Hepatocyte (in vitro differentiated cells): Measurements from ENCODE around the gene TTLL5.

Experiments
- CTCF ChIP-seq: fragments of 200-600 bp; sonication (generic); IDR thresholded peaks from 2 replicates; pipeline ENCODE4 v1.5.1; 2016; ENCODE audit warnings: antibody characterized with exemption, mild to moderate bottlenecking; ENCODE audit not compliant: poor library complexity
- EZH2 ChIP-seq: fragments of 200-600 bp; sonication (generic); IDR thresholded peaks from 2 replicates; pipeline ENCODE4 v1.6.1; 2016; ENCODE audit warnings: antibody characterized with exemption, mild to moderate bottlenecking, borderline replicate concordance

GRCh38 chr14:75981426-75982265 lies 320.6 kb downstream of the TTLL5 start, which contains the start of gene TGFB3:
- no peak for TF ChIP-seq EZH2
- no peak for TF ChIP-seq CTCF
